ENCODE measurements around the gene ARL5B.

- TF ChIP-seq ZBTB1 (tag by site-specific recombination; IDR thresholded peaks at IDR 0.05): no peak
- TF ChIP-seq, protein P1, sequence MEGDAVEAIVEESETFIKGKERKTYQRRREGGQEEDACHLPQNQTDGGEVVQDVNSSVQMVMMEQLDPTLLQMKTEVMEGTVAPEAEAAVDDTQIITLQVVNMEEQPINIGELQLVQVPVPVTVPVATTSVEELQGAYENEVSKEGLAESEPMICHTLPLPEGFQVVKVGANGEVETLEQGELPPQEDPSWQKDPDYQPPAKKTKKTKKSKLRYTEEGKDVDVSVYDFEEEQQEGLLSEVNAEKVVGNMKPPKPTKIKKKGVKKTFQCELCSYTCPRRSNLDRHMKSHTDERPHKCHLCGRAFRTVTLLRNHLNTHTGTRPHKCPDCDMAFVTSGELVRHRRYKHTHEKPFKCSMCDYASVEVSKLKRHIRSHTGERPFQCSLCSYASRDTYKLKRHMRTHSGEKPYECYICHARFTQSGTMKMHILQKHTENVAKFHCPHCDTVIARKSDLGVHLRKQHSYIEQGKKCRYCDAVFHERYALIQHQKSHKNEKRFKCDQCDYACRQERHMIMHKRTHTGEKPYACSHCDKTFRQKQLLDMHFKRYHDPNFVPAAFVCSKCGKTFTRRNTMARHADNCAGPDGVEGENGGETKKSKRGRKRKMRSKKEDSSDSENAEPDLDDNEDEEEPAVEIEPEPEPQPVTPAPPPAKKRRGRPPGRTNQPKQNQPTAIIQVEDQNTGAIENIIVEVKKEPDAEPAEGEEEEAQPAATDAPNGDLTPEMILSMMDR (tag by site-specific recombination; IDR thresholded peaks at IDR 0.05): no peak
- TF ChIP-seq ZNF785 (tag by site-specific recombination; IDR thresholded peaks at IDR 0.05): no peak
- TF ChIP-seq ZNF133 (tag by site-specific recombination; IDR thresholded peaks at IDR 0.05): no peak
- no peak for TF ChIP-seq ZNF280D (tag by site-specific recombination; IDR thresholded peaks at IDR 0.05)
- TF ChIP-seq ZNF121 (tag by site-specific recombination; IDR thresholded peaks at IDR 0.05): no peak
- no peak for TF ChIP-seq ZNF629 (tag by site-specific recombination; IDR thresholded peaks at IDR 0.05)
- no peak for TF ChIP-seq ZBTB48 (tag by site-specific recombination; IDR thresholded peaks at IDR 0.05)
- TF ChIP-seq ZNF366 (tag by site-specific recombination; conservative IDR thresholded peaks at IDR 0.05): no peak
- no peak for TF ChIP-seq ZFP37 (tag by site-specific recombination; IDR thresholded peaks at IDR 0.05)
- TF ChIP-seq ATF2 (tag by site-specific recombination; IDR thresholded peaks at IDR 0.05; ENCODE audit: low read depth): no peak
- no peak for TF ChIP-seq ZSCAN16 (tag by site-specific recombination; IDR thresholded peaks at IDR 0.05)
- no peak for TF ChIP-seq ZNF202 (tag by site-specific recombination; IDR thresholded peaks at IDR 0.05; ENCODE audit: borderline replicate concordance)
Measured at GRCh38 chr10:18683427-18683826, 24.2 kb downstream of the ARL5B start.

Measured in HEK293 (cell line).